ENCODE data around the gene SERGEF.

SERGEF gene

DNA sequence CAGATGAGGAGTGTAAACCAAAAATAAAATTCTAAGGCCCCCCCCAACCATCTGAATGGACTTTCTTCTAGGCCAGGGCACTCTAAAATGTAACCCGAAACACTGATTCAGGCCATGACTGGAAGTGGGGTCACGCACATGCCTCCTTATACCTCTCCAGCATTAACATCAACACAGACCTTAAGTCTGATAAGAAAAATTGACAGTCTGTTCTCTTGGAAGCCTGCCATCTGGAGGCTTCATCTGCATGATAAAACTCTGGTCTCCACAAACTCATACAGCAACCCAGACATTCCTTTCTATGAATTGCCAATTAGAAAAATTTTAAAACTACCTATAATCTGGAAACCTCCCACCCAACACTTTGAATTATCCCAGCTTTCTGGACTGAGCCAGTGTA is 3.9 kb upstream of the SERGEF start:
- Histone ChIP-seq H3K4me3 (ENCODE audit: low read depth in 1 of 2, low read length in 1 of 2) (no peak overlapping the region), H3K27ac (no peak overlapping the region), H3K4me1 (ENCODE audit: control insufficient read depth in 1 of 2, insufficient read depth in 1 of 2, low read depth in 1 of 2, low read length in 1 of 2) (peaks cover 10 to 11% of the 10 kb centered on the region in 2 experiments), H3K27me3 (peaks cover 31% of the 10 kb centered on the region), H3K9me3 (no peaks in the 10 kb centered on the region), H3K36me3 (no peaks in the 10 kb centered on the region)
- TF ChIP-seq, protein P1, sequence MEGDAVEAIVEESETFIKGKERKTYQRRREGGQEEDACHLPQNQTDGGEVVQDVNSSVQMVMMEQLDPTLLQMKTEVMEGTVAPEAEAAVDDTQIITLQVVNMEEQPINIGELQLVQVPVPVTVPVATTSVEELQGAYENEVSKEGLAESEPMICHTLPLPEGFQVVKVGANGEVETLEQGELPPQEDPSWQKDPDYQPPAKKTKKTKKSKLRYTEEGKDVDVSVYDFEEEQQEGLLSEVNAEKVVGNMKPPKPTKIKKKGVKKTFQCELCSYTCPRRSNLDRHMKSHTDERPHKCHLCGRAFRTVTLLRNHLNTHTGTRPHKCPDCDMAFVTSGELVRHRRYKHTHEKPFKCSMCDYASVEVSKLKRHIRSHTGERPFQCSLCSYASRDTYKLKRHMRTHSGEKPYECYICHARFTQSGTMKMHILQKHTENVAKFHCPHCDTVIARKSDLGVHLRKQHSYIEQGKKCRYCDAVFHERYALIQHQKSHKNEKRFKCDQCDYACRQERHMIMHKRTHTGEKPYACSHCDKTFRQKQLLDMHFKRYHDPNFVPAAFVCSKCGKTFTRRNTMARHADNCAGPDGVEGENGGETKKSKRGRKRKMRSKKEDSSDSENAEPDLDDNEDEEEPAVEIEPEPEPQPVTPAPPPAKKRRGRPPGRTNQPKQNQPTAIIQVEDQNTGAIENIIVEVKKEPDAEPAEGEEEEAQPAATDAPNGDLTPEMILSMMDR (IDR thresholded peaks at IDR 0.05), result no peak

- H3K9me3 ChIP-seq, result no peaks in the 10 kb centered on the region
- no peak overlapping the region for H3K4me3 ChIP-seq (ENCODE audit: low read depth in 1 of 2, low read length in 1 of 2)
- H3K27ac ChIP-seq, result no peak overlapping the region
- peaks cover 10 to 11% of the 10 kb centered on the region in 2 experiments for H3K4me1 ChIP-seq (ENCODE audit: control insufficient read depth in 1 of 2, insufficient read depth in 1 of 2, low read depth in 1 of 2, low read length in 1 of 2)
- H3K27me3 ChIP-seq, result peaks cover 31% of the 10 kb centered on the region
- TF ChIP-seq, protein P1 (IDR thresholded peaks at IDR 0.05), result no peak
- no peaks in the 10 kb centered on the region for H3K36me3 ChIP-seq
These were observed 2.0 kb upstream of the SERGEF start for GRCh38 chr11:18014876-18015275.

GRCh38 chr11:18013790-18014507 is 1.1 kb upstream of the SERGEF start:
- Histone ChIP-seq H3K4me1 (ENCODE audit: control insufficient read depth in 1 of 2, insufficient read depth in 1 of 2, low read depth in 1 of 2, low read length in 1 of 2) (peaks cover 10 to 11% of the 10 kb centered on the region in 2 experiments), H3K4me3 (ENCODE audit: low read depth in 1 of 2, low read length in 1 of 2) (peak overlapping the region; percentile 83 to 94), H3K27me3 (peaks cover 31% of the 10 kb centered on the region), H3K36me3 (no peaks in the 10 kb centered on the region), H3K9me3 (no peaks in the 10 kb centered on the region), H3K27ac (no peak overlapping the region)
- TF ChIP-seq, protein P1 (IDR thresholded peaks at IDR 0.05), result no peak

DNA sequence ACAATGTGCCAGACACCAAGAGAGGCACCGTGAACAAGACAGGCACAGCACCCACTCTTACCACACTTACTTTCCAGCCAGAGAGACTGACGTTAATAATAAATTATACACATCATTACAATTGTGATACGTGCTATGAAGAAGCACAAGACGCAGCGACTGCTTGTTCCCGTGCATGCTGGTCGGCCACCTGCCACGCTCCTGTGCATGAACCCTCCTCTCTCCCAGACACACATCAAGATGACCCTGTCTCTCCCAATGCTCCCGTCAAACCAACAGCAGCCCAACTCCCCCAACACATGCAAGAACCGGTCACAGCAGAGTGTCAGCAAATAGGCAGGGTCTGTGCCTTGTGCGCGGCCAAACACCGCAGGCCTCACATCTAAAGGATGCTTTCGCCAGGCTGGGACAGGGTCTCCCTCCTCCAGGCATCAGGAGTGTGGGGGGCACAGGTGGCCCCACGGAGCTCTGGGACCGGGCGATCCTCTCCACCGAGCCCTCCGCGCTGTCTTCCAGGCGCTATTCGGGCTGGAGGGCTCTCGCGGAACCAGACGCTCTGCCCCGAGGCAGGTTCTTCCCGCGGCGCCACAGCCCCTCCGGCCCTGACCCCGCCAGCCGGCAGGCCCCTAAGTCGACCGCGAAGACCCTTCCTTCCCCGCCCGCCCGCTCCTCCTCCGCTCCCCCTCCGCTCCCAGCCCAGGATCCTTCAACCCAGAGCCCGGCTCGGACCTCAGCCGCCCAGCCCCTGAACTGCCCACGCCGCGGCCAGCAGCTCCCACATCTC is 533 bp downstream of the SERGEF start:
- H3K27ac ChIP-seq, result peak overlapping the region; percentile 57
- H3K36me3 ChIP-seq, result no peaks in the 10 kb centered on the region
- H3K4me1 ChIP-seq (ENCODE audit: control insufficient read depth in 1 of 2, insufficient read depth in 1 of 2, low read depth in 1 of 2, low read length in 1 of 2), result peaks cover 10 to 11% of the 10 kb centered on the region in 2 experiments
- TF ChIP-seq, protein P1 (IDR thresholded peaks at IDR 0.05), result no peak
- H3K27me3 ChIP-seq, result peaks cover 31% of the 10 kb centered on the region
- H3K4me3 ChIP-seq (ENCODE audit: low read depth in 1 of 2, low read length in 1 of 2), result peak overlapping the region; percentile 83 to 94
- H3K9me3 ChIP-seq, result no peaks in the 10 kb centered on the region

DNA sequence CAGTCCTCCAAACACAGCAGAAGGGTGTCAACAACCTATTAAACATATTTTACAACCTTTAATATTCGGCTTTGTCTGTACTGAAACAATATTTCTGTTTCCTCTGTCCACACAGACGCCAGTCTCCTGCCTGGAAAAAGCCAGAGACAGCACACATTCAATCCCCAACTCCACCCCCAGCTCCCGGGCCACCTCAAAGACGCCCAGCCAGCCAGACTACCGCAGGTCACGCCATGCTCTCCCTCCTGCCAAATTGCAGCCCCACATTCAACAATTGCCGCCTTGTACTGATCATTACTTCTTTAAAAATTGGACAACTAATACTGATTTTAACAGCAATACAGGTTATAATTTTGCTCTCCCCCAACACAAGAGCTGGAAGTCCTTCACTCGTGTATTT is 1.2 kb downstream of the SERGEF start:
- Histone ChIP-seq H3K27ac (peak overlapping the region; percentile 57), H3K4me3 (ENCODE audit: low read depth in 1 of 2, low read length in 1 of 2) (no peak overlapping the region), H3K36me3 (no peaks in the 10 kb centered on the region), H3K27me3 (peaks cover 31% of the 10 kb centered on the region), H3K9me3 (no peaks in the 10 kb centered on the region), H3K4me1 (ENCODE audit: control insufficient read depth in 1 of 2, insufficient read depth in 1 of 2, low read depth in 1 of 2, low read length in 1 of 2) (peaks cover 10 to 11% of the 10 kb centered on the region in 2 experiments)
- TF ChIP-seq, protein P1 (IDR thresholded peaks at IDR 0.05), result no peak
